HepG2 (cell line): ENCODE measurements around the gene ESYT1. TPM values are rescaled to one million over a fixed set of nuclear protein-coding genes. Genes with fewer than 3 reads are reported as not detected.
A peak's percentile ranks its signal among the peaks of the same experiment; 100 is the strongest.

Experiments used
- ATAC-seq: fragments of 200-7000 bp; cut with Tn5 transposase; 3 replicates; pipeline ENCODE4 v1.9.1; 2020; ENCODE audit warnings: mild to moderate bottlenecking, moderate library complexity
- BruUV-seq: library from RNA; stranded (reverse); fragments of 400-500 nt; replicated peaks from 2 replicates; lab custom pipeline; 2021; lab: Mats Ljungman, UMichigan
- CTCF ChIA-PET: fragments of 300-600 bp; formaldehyde crosslinking; extraction: SDS; loops from one replicate; lab custom pipeline; 2021; ENCODE audit warnings: low total read pairs, inconsistent platforms, low intra/inter-chr PET ratio; lab: Yijun Ruan, JAX
- POLR2A ChIA-PET: fragments of 350-600 bp; sonication (Branson Sonifier 250); formaldehyde crosslinking; loops from one replicate; lab custom pipeline; 2020; ENCODE audit warnings: antibody characterized with exemption, inconsistent platforms; lab: Yijun Ruan, JAX
- DNase-seq: peaks from one replicate; pipeline ENCODE4 v3.0.0-alpha.2; 2015; ENCODE audit warnings: low spot score
- FAIRE-seq: peaks from 3 replicates; lab custom pipeline; 2011; peaks lifted over from hg19 to GRCh38; lab: Jason Lieb, UNC
- H2AFZ ChIP-seq: one replicate; pipeline ENCODE4 v1.6.1; 2011; ENCODE audit warnings: low read length, inconsistent platforms
- H3K27ac ChIP-seq: fragments of 300-600 bp; 3 replicates; pipeline ENCODE4 v1.8.0; 2011; ENCODE audit warnings: mixed run types, mild to moderate bottlenecking, mixed read lengths, low read length, inconsistent platforms; ENCODE audit not compliant: insufficient read depth; ENCODE audit errors: extremely low read length
- H3K27me3 ChIP-seq, 2 experiments: fragments of 200-600 bp in 1 of 2; 2 replicates in 1 of 2; 3 replicates in 1 of 2; pipeline versions ENCODE4 v1.6.0 to v1.8.0; 2011; ENCODE audit warnings: low read length in 2 of 2, mild to moderate bottlenecking in 2 of 2, moderate library complexity in 2 of 2, inconsistent platforms in 1 of 2; ENCODE audit not compliant: insufficient read depth in 2 of 2, control insufficient read depth in 1 of 2
- H3K36me3 ChIP-seq, 2 experiments: fragments of 200-600 bp in 1 of 2; replicated peaks in 1 of 2; 2 replicates in 1 of 2; 3 replicates in 1 of 2; pipeline versions ENCODE4 v1.5.1 to v1.8.0; 2011; ENCODE audit warnings: low read length in 2 of 2, inconsistent platforms in 1 of 2; ENCODE audit not compliant: insufficient read depth in 2 of 2, control insufficient read depth in 1 of 2
- H3K4me1 ChIP-seq: 2 replicates; pipeline ENCODE4 v1.5.1; 2012; ENCODE audit warnings: low read length, inconsistent platforms; ENCODE audit not compliant: insufficient read depth
- H3K4me2 ChIP-seq: 2 replicates; pipeline ENCODE4 v1.6.0; 2011; ENCODE audit warnings: low read depth, low read length, inconsistent platforms
- H3K4me3 ChIP-seq, 3 experiments: fragments of 200-600 bp in 1 of 3; sonication (generic), shearing (Covaris generic) in 1 of 3; replicated peaks in 1 of 3; 2 replicates each; pipeline ENCODE4 v1.5.1; 2011 to 2016; ENCODE audit warnings: low read length in 3 of 3, inconsistent platforms in 2 of 3, low read depth in 2 of 3, mild to moderate bottlenecking in 2 of 3, control low read depth in 1 of 3, mixed read lengths in 1 of 3; ENCODE audit not compliant: insufficient read depth in 1 of 3
- H3K79me2 ChIP-seq: one replicate; pipeline ENCODE4 v1.6.1; 2011; ENCODE audit warnings: low read length, inconsistent platforms; ENCODE audit not compliant: insufficient read depth
- H3K9ac ChIP-seq: 2 replicates; pipeline ENCODE4 v1.6.0; 2011; ENCODE audit warnings: mild to moderate bottlenecking, low read depth, low read length, inconsistent platforms; ENCODE audit not compliant: insufficient read depth
- H3K9me3 ChIP-seq: 2 replicates; pipeline ENCODE4 v1.5.1; 2012; ENCODE audit warnings: mild to moderate bottlenecking, low read length
- H4K20me1 ChIP-seq: 2 replicates; pipeline ENCODE4 v1.6.0; 2011; ENCODE audit warnings: inconsistent platforms, mild to moderate bottlenecking, low read length, moderate library complexity; ENCODE audit not compliant: insufficient read depth
- ARNT ChIP-seq: fragments of 450-650 bp; IDR thresholded peaks from 2 replicates; pipeline ENCODE4 v1.6.1; 2017
- CBX1 ChIP-seq: IDR thresholded peaks from one replicate; pipeline ENCODE4 v1.6.1; 2016; ENCODE audit warnings: antibody characterized with exemption, low read depth
- CBX5 ChIP-seq: sonication (generic); formaldehyde crosslinking; IDR thresholded peaks from 2 replicates; pipeline ENCODE4 v1.4.0; 2020; ENCODE audit warnings: missing genetic modification reagents, borderline replicate concordance
- CHCHD3 ChIP-seq: sonication (generic); formaldehyde crosslinking; IDR thresholded peaks from 2 replicates; pipeline ENCODE4 v1.8.0; 2022; ENCODE audit warnings: mild to moderate bottlenecking, missing genetic modification reagents, moderate library complexity
- EHMT2 ChIP-seq: fragments of 200-600 bp; sonication (generic); IDR thresholded peaks from 2 replicates; pipeline ENCODE4 v1.7.0; 2017; ENCODE audit warnings: antibody characterized with exemption, low read depth, low read length, borderline replicate concordance
- GABPA ChIP-seq, 2 experiments: IDR thresholded peaks; 2 replicates each; pipeline ENCODE4 v1.6.1; 2011 to 2016; ENCODE audit warnings: low read depth in 2 of 2, low read length in 1 of 2, missing biosample characterization in 1 of 2, missing genetic modification characterization in 1 of 2
- HOXA5 ChIP-seq: sonication (generic); formaldehyde crosslinking; IDR thresholded peaks from 2 replicates; pipeline ENCODE4 v1.4.0; 2020; ENCODE audit warnings: missing genetic modification reagents
- JARID2 ChIP-seq: sonication (generic); formaldehyde crosslinking; IDR thresholded peaks from 2 replicates; pipeline ENCODE4 v1.8.1; 2023; ENCODE audit warnings: missing genetic modification reagents, inconsistent platforms; ENCODE audit not compliant: insufficient replicate concordance
- MEF2D ChIP-seq: sonication (generic); formaldehyde crosslinking; IDR thresholded peaks from 2 replicates; pipeline ENCODE4 v1.5.1; 2020; ENCODE audit warnings: mild to moderate bottlenecking, missing genetic modification reagents
- NAIF1 ChIP-seq: sonication (generic); formaldehyde crosslinking; IDR thresholded peaks from 2 replicates; pipeline ENCODE4 v1.5.0; 2020; ENCODE audit warnings: mild to moderate bottlenecking, missing genetic modification reagents, borderline replicate concordance
- NRL ChIP-seq: sonication (generic); formaldehyde crosslinking; IDR thresholded peaks from 2 replicates; pipeline ENCODE4 v1.5.0; 2020; ENCODE audit warnings: missing genetic modification reagents, mild to moderate bottlenecking, moderate library complexity, borderline replicate concordance
- RAD21 ChIP-seq: fragments of 450-650 bp; formaldehyde crosslinking; IDR thresholded peaks from 2 replicates; pipeline ENCODE4 v1.5.0; 2020; ENCODE audit warnings: mild to moderate bottlenecking
- SMC3 ChIP-seq: IDR thresholded peaks from 2 replicates; pipeline ENCODE4 v1.6.1; 2011; ENCODE audit warnings: low read length, improper control_type of control experiment
- STAG1 ChIP-seq: sonication (generic); formaldehyde crosslinking; IDR thresholded peaks from 2 replicates; pipeline ENCODE4 v1.4.0; 2020; ENCODE audit warnings: missing genetic modification reagents
- ZNF20 ChIP-seq: sonication (generic); formaldehyde crosslinking; IDR thresholded peaks from 2 replicates; pipeline ENCODE4 v1.4.0; 2020; ENCODE audit warnings: mild to moderate bottlenecking, moderate library complexity, missing genetic modification reagents
- ZNF230 ChIP-seq: sonication (generic); formaldehyde crosslinking; IDR thresholded peaks from 2 replicates; pipeline ENCODE4 v1.4.0; 2020; ENCODE audit warnings: mild to moderate bottlenecking, missing genetic modification reagents
- WGBS: methylation state at CpG from one replicate; pipeline ENCODE4 v1.1.6; 2017; ENCODE audit warnings: low lambda C conversion rate; 5-methylcytosine and 5-hydroxymethylcytosine counted together
- in situ Hi-C: cut with HindIII; loops from 2 replicates; pipeline ENCODE4 v1.10.0; 2017; ENCODE audit warnings: low pct_unique_long_range_greater_than_20kb; ENCODE audit not compliant: extremely low pct_ligation_motif_present
- intact Hi-C: fragments of 100-400 bp; cut with micrococcal nuclease; formaldehyde crosslinking; loops from one replicate; pipeline ENCODE4 v1.10.0; 2022; ENCODE audit not compliant: unreplicated experiment
- polyA plus RNA-seq, 8 experiments: library from polyadenylated mRNA; depleted of rRNA in 3 of 8; stranded (reverse) in 7 of 8; unstranded in 1 of 8; fragments of >200 nt; fragmentation: Illumina TruSeq in 4 of 8; extraction: Trizol in 4 of 8; gene quantifications; 2 replicates each; pipeline versions ENCODE4 v1.2.1 to v1.2.3, GENCODE V29; 2011 to 2016; ENCODE audit warnings: low read depth in 4 of 8, missing spikeins in 1 of 8, mixed read lengths in 1 of 8; ENCODE audit not compliant: insufficient read depth in 1 of 8
- total RNA-seq, 5 experiments: library from RNA; depleted of rRNA; stranded (reverse); fragments of >200 nt; fragmentation: Illumina TruSeq; extraction: Trizol; gene quantifications; 2 replicates each; pipeline ENCODE4 v1.2.3, GENCODE V29; 2016; ENCODE audit warnings: low read depth in 1 of 5
- TF ChIP-seq, protein P1 (sequence below): sonication (generic); formaldehyde crosslinking; IDR thresholded peaks from 2 replicates; pipeline ENCODE4 v1.5.0; 2020; ENCODE audit warnings: mild to moderate bottlenecking, missing genetic modification reagents, moderate library complexity

ESYT1 gene
- total and polyA plus RNA-seq, 2 of the 13 experiments (the other 11 are each of a cell fraction or from before 2014, with no cell fraction given): 66.9 to 71.0 TPM

GRCh38 chr12:56192582-56192981 is 64.5 kb downstream of the ESYT1 start:
- Histone ChIP-seq H3K27ac (no peak overlapping the region), H3K4me1 (peaks cover 27% of the 10 kb centered on the region), H4K20me1 (no peaks in the 10 kb centered on the region), H3K36me3 (no peaks in the 10 kb centered on the region), H3K9me3 (no peaks in the 10 kb centered on the region), H3K4me2 (no peak overlapping the region), H2AFZ (no peak overlapping the region), H3K79me2 (peaks cover 13% of the 10 kb centered on the region), H3K9ac (no peak overlapping the region), H3K4me3 (no peak overlapping the region), H3K27me3 (no peaks in the 10 kb centered on the region; a peak in 1 of 5 replicates)
- ATAC-seq (no peak), DNase-seq (no peak), FAIRE-seq (no peak)
- intact Hi-C loops (loop anchor here (2.0 to 5.0 kb wide), 3 partner anchors 35 to 270 kb away; partner anchors contain the start of genes COQ10A and MYL6), in situ Hi-C loops (loop anchor here (5.0 to 10.0 kb wide), 2 partner anchors 65 to 272 kb away; partner anchors contain the start of genes ANKRD52 and SPRYD4)
- CTCF ChIA-PET: interaction anchor here (0.7 to 1.0 kb wide), 3 partner anchors 29 to 65 kb away, joined by 3 to 6 read pairs (median 4); partner anchors contain the start of genes ANKRD52, NABP2 and RNF41
- no TSS peak for BruUV-seq
- TF ChIP-seq EHMT2 (no peak), ZNF20 (no peak), HOXA5 (CRISPR knock-in tag) (0 out of 2 replicates have a peak, but pooled peaks have one; percentile 41)
- POLR2A ChIA-PET: interaction anchor here (1.1 kb wide), 1 partner anchor 123 kb away, joined by 3 read pairs; the partner anchor contains the start of gene CNPY2

GRCh38 chr12:56193025-56193578 is 65.0 kb downstream of the ESYT1 start:
- Histone ChIP-seq H3K4me3 (no peak overlapping the region; a peak in 1 of 6 replicates), H3K27ac (no peak overlapping the region), H3K4me1 (peaks cover 22% of the 10 kb centered on the region), H2AFZ (no peak overlapping the region), H3K79me2 (peaks cover 8% of the 10 kb centered on the region), H3K9ac (no peak overlapping the region), H3K36me3 (no peaks in the 10 kb centered on the region), H3K4me2 (peak overlapping the region; percentile 19; the same call in 1 of the 2 replicates), H4K20me1 (no peaks in the 10 kb centered on the region), H3K27me3 (no peaks in the 10 kb centered on the region; a peak in 1 of 5 replicates), H3K9me3 (no peaks in the 10 kb centered on the region)
- DNase-seq (peak; percentile 84), ATAC-seq (no peak), FAIRE-seq (peak; percentile 72)
- CTCF ChIA-PET: interaction anchor here (0.7 to 1.0 kb wide), 3 partner anchors 29 to 64 kb away, joined by 3 to 6 read pairs (median 4); partner anchors contain the start of genes ANKRD52, NABP2 and RNF41
- in situ Hi-C loops (loop anchor here (5.0 to 10.0 kb wide), 2 partner anchors 64 to 272 kb away; partner anchors contain the start of genes ANKRD52 and SPRYD4), intact Hi-C loops (loop anchor here (1.0 to 5.0 kb wide), 5 partner anchors 31 to 269 kb away; partner anchors contain the start of genes ANKRD52, COQ10A, MYL6 and NABP2)
- WGBS: 6% methylated on average over 1 of the region's 1 CpG
- BruUV-seq: no TSS peak
- POLR2A ChIA-PET: interaction anchor here (0.9 kb wide), 1 partner anchor 28 kb away, joined by 3 read pairs; the partner anchor contains the start of gene RNF41
- TF ChIP-seq STAG1 (CRISPR knock-in tag) (peak; percentile 88), RAD21 (CRISPR knock-in tag) (peak; percentile 38), CBX5 (CRISPR knock-in tag) (no peak), GABPA (IDR thresholded peaks at IDR 0.05; ENCODE audit: low read depth, low read length) (no peak), GABPA (CRISPR knock-in tag; IDR thresholded peaks at IDR 0.05; ENCODE audit: low read depth) (peak; percentile 25; the same call in 1 of the 2 replicates), NRL (no peak), NAIF1 (CRISPR knock-in tag) (no peak), CHCHD3 (CRISPR knock-in tag) (no peak), SMC3 (peak; percentile 73), JARID2 (no peak), CBX1 (no peak), MEF2D (CRISPR knock-in tag) (peak; percentile 24; the same call in 1 of the 2 replicates), ZNF230 (CRISPR knock-in tag) (no peak), ARNT (no peak)
- TF ChIP-seq, protein P1, sequence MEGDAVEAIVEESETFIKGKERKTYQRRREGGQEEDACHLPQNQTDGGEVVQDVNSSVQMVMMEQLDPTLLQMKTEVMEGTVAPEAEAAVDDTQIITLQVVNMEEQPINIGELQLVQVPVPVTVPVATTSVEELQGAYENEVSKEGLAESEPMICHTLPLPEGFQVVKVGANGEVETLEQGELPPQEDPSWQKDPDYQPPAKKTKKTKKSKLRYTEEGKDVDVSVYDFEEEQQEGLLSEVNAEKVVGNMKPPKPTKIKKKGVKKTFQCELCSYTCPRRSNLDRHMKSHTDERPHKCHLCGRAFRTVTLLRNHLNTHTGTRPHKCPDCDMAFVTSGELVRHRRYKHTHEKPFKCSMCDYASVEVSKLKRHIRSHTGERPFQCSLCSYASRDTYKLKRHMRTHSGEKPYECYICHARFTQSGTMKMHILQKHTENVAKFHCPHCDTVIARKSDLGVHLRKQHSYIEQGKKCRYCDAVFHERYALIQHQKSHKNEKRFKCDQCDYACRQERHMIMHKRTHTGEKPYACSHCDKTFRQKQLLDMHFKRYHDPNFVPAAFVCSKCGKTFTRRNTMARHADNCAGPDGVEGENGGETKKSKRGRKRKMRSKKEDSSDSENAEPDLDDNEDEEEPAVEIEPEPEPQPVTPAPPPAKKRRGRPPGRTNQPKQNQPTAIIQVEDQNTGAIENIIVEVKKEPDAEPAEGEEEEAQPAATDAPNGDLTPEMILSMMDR (CRISPR knock-in tag): peak; percentile 85
